Right lobe of liver (tissue), 6 donors: ENCODE results near the gene ABCG4. TPM values are rescaled to one million over a fixed set of nuclear protein-coding genes. Genes with fewer than 3 reads are reported as not detected.

Experiments used
- ATAC-seq, 4 donors: fragments of 200-7000 bp; cut with Tn5 transposase; one replicate each; pipeline ENCODE4 v1.9.1; 2020; ENCODE audit warnings: mild to moderate bottlenecking in 4 of 4, moderate library complexity in 4 of 4
- DNase-seq, 3 donors: peaks; one replicate each; pipeline ENCODE4 v3.0.0-alpha.2; 2020
- H3K27ac ChIP-seq, 3 donors: fragments of 200-600 bp; one replicate each; pipeline ENCODE4 v1.8.0; 2022
- H3K27me3 ChIP-seq, 2 donors: fragments of 200-600 bp; one replicate each; pipeline ENCODE4 v1.8.0; 2022
- H3K36me3 ChIP-seq, 4 donors: fragments of 200-600 bp; sonication (generic) in 1 of 4; one replicate each; pipeline versions ENCODE4 v1.5.1 to v1.8.0; 2017 to 2022; ENCODE audit warnings: control low read depth in 1 of 4
- H3K4me1 ChIP-seq, 4 donors: fragments of 200-600 bp; sonication (generic) in 1 of 4; one replicate each; pipeline versions ENCODE4 v1.5.1 to v1.8.0; 2017 to 2022; ENCODE audit warnings: control low read depth in 1 of 4
- H3K4me3 ChIP-seq, 3 donors: fragments of 200-600 bp; one replicate each; pipeline ENCODE4 v1.8.0; 2022
- H3K9me3 ChIP-seq, 4 donors: fragments of 200-600 bp; sonication (generic) in 1 of 4; one replicate each; pipeline versions ENCODE4 v1.5.1 to v1.8.0; 2017 to 2022; ENCODE audit warnings: control low read depth in 1 of 4
- CTCF ChIP-seq, 4 donors: fragments of 200-600 bp in 3 of 4; fragments of 450-650 bp in 1 of 4; IDR thresholded peaks; one replicate each; pipeline versions ENCODE4 v1.5.1 to v1.8.0; 2016 to 2022; ENCODE audit warnings: antibody characterized with exemption in 4 of 4, mild to moderate bottlenecking in 2 of 4
- POLR2A ChIP-seq: fragments of 450-650 bp; IDR thresholded peaks from one replicate; pipeline ENCODE4 v1.6.1; 2017; ENCODE audit warnings: antibody characterized with exemption, mild to moderate bottlenecking
- WGBS: methylation state at CpG from one replicate; pipeline ENCODE4 v1.1.6; 2018; ENCODE audit warnings: low coverage, low lambda C conversion rate; ENCODE audit not compliant: insufficient coverage; ENCODE audit errors: missing lambda C conversion rate; 5-methylcytosine and 5-hydroxymethylcytosine counted together
- intact Hi-C, 2 donors: fragments of 100-400 bp; cut with DNase I; formaldehyde crosslinking; loops; one replicate each; pipeline versions ENCODE4 v1.11.2 to v1.14.1; 2022
- total RNA-seq, 6 experiments: library from RNA; depleted of rRNA in 2 of 6; stranded (reverse); fragments of >200 nt in 2 of 6; fragmentation: NEBNext Ultra II Directional in 3 of 6; extraction: Animal tissue kit (Norgen Biotek cat#: 25700) in 3 of 6; gene quantifications; one replicate each; pipeline versions ENCODE4 v1.1.0 to v1.2.4, GENCODE V29; 2016 to 2023
- donor health status: DM: no; HTN: yes; CAD: no.
- donor health status: DM: no; HTN: no; CAD: no.
- donor health status: DM: no; HTN: no; CAD: no.
- donor health status: DM: no; HTN: yes; CAD: no.
- donor health status: DM: no; HTN: yes; CAD: no.

Gene ABCG4
- total RNA-seq, 6 experiments from 2014 or later, result 0.04 to 0.22 (median 0.09) TPM; not detected in 2

- H3K4me1 ChIP-seq, result peaks cover 0 to 8% (median 0%) of the 10 kb centered on the region in 4 donors
- H3K9me3 ChIP-seq, result no peaks in the 10 kb centered on the region
- intact Hi-C loops, result loop anchor here in 1 of 2 donors (10.0 kb wide), 1 partner anchor 53 kb away; the partner anchor contains the start of gene CBL
- no peak for TF ChIP-seq POLR2A
- TF ChIP-seq CTCF (IDR thresholded peaks at IDR 0.05), result no peak
- H3K36me3 ChIP-seq, result no peaks in the 10 kb centered on the region
- H3K27me3 ChIP-seq, result peaks cover 0 to 4% of the 10 kb centered on the region in 2 donors
- DNase-seq (no peak), ATAC-seq (no peak)
- WGBS, result 77% methylated on average over 5 of the region's 9 CpGs
- H3K4me3 ChIP-seq, result no peak overlapping the region
- no peak overlapping the region for H3K27ac ChIP-seq
Measured at GRCh38 chr11:119152043-119152442, 3.2 kb downstream of the ABCG4 start.

GRCh38 chr11:119152604-119153003 lies 3.8 kb downstream of the ABCG4 start:
- DNase-seq (no peak), ATAC-seq (no peak)
- 69% methylated on average over 4 of the region's 4 CpGs for WGBS
- Histone ChIP-seq H3K4me3 (no peak overlapping the region), H3K27ac (no peak overlapping the region), H3K36me3 (no peaks in the 10 kb centered on the region), H3K4me1 (peaks cover 0 to 8% (median 0%) of the 10 kb centered on the region in 4 donors), H3K27me3 (peaks cover 0 to 4% of the 10 kb centered on the region in 2 donors), H3K9me3 (no peaks in the 10 kb centered on the region)
- TF ChIP-seq CTCF (IDR thresholded peaks at IDR 0.05) (no peak), POLR2A (no peak)
- intact Hi-C loops, result loop anchor here in 1 of 2 donors (10.0 kb wide), 1 partner anchor 52 kb away; the partner anchor contains the start of gene CBL

GRCh38 chr11:119153049-119153818 lies 4.4 kb downstream of the ABCG4 start:
- intact Hi-C loops, result loop anchor here in 1 of 2 donors (10.0 kb wide), 1 partner anchor 52 kb away; the partner anchor contains the start of gene CBL
- Histone ChIP-seq H3K9me3 (no peaks in the 10 kb centered on the region), H3K27me3 (peaks cover 0 to 4% of the 10 kb centered on the region in 2 donors), H3K36me3 (no peaks in the 10 kb centered on the region), H3K27ac (no peak overlapping the region), H3K4me1 (peaks cover 0 to 8% (median 0%) of the 10 kb centered on the region in 4 donors), H3K4me3 (no peak overlapping the region)
- ATAC-seq, result no peak
- no peak for TF ChIP-seq POLR2A
- WGBS, result 70% methylated on average over 7 of the region's 9 CpGs
- DNase-seq, result no peak

GRCh38 chr11:119154178-119154577 lies 5.3 kb downstream of the ABCG4 start:
- ATAC-seq (no peak), DNase-seq (no peak)
- peaks cover 0 to 6% (median 0%) of the 10 kb centered on the region in 4 donors for H3K4me1 ChIP-seq
- H3K36me3 ChIP-seq, result no peaks in the 10 kb centered on the region
- no peaks in the 10 kb centered on the region for H3K9me3 ChIP-seq
- 100% methylated on average over 1 of the region's 6 CpGs for WGBS
- TF ChIP-seq CTCF (IDR thresholded peaks at IDR 0.05), result no peak
- no peak for TF ChIP-seq POLR2A
- H3K27ac ChIP-seq, result no peak overlapping the region
- peaks cover 0 to 3% of the 10 kb centered on the region in 2 donors for H3K27me3 ChIP-seq
- H3K4me3 ChIP-seq, result no peak overlapping the region
- intact Hi-C loops, result loop anchor here in 1 of 2 donors (10.0 kb wide), 1 partner anchor 51 kb away; the partner anchor contains the start of gene CBL
